Adrenal gland (tissue), 12 donors: ENCODE results near the gene CKAP4. TPM values are rescaled to one million over a fixed set of nuclear protein-coding genes. Genes with fewer than 3 reads are reported as not detected.

Experiments used
- DNase-seq, 7 donors: peaks; one replicate each; pipeline ENCODE4 v3.0.0-alpha.2; 2019 to 2020
- H3K27ac ChIP-seq, 5 donors: fragments of 200-600 bp; sonication (generic) in 4 of 5; 1 replicate in 3 of 5; 2 replicates in 2 of 5; pipeline versions ENCODE4 v1.5.1 to v1.8.0; 2016 to 2020; ENCODE audit warnings: mild to moderate bottlenecking in 1 of 5
- H3K27me3 ChIP-seq: fragments of 200-600 bp; 2 replicates; pipeline ENCODE4 v1.8.0; 2021
- H3K36me3 ChIP-seq, 2 donors: fragments of 200-600 bp; replicated peaks in 1 of 2; 1 replicate in 1 of 2; 2 replicates in 1 of 2; pipeline versions ENCODE4 v1.5.1 to v1.8.0; 2018 to 2022
- H3K4me1 ChIP-seq, 2 donors: fragments of 200-600 bp; replicated peaks in 1 of 2; 1 replicate in 1 of 2; 2 replicates in 1 of 2; pipeline versions ENCODE4 v1.5.1 to v1.8.0; 2018 to 2021
- H3K4me3 ChIP-seq, 4 donors: fragments of 200-600 bp; sonication (generic) in 3 of 4; one replicate each; pipeline ENCODE4 v1.5.1; 2016 to 2018
- H3K9me3 ChIP-seq, 3 donors: fragments of 200-600 bp; sonication (generic) in 1 of 3; replicated peaks in 1 of 3; 1 replicate in 2 of 3; 2 replicates in 1 of 3; pipeline versions ENCODE4 v1.5.1 to v1.8.0; 2016 to 2021
- POLR2A ChIP-seq, 2 donors: fragments of 450-650 bp; IDR thresholded peaks; one replicate each; pipeline ENCODE4 v1.6.1; 2017; ENCODE audit warnings: antibody characterized with exemption in 2 of 2, mild to moderate bottlenecking in 2 of 2, moderate library complexity in 1 of 2
- WGBS, 4 donors: extraction: QIAGEN DNeasy Blood & Tissue Kit in 2 of 4; methylation state at CpG; one replicate each; pipeline versions ENCODE4 v1.1.5 to v1.1.7; 2013 to 2017; 5-methylcytosine and 5-hydroxymethylcytosine counted together
- intact Hi-C, 2 donors: fragments of 100-400 bp; cut with DNase I; formaldehyde crosslinking; loops; one replicate each; pipeline versions ENCODE4 v1.14.1 to v1.15.0; 2022 to 2023
- polyA plus RNA-seq, 3 donors: library from polyadenylated mRNA; stranded (reverse); fragments of 200-250 nt in 2 of 3; fragments of 350-450 nt in 1 of 3; fragmentation: Illumina TruSeq in 1 of 3; extraction: RNeasy Lipid Tissue Mini Kit (QIAGEN cat#74804) in 1 of 3; gene quantifications; one replicate each; pipeline ENCODE4 v1.2.3, GENCODE V29; 2013 to 2014
- total RNA-seq, 9 donors: library from RNA; depleted of rRNA in 4 of 9; stranded (reverse); fragments of >200 nt in 4 of 9; fragments of 120-200 nt in 1 of 9; fragmentation: NEBNext Ultra II Directional in 1 of 9; extraction: Animal tissue kit (Norgen Biotek cat#: 25700) in 1 of 9; gene quantifications; one replicate each; pipeline versions ENCODE4 v1.1.0 to v1.2.4, GENCODE V29; 2013 to 2023
- TF ChIP-seq, protein P1 (sequence below), 6 experiments: fragments of 450-650 bp in 4 of 6; fragments of 200-600 bp in 2 of 6; sonication (generic) in 1 of 6; IDR thresholded peaks; 1 replicate in 5 of 6; 2 replicates in 1 of 6; pipeline versions ENCODE4 v1.5.1 to v1.8.0; 2016 to 2021; ENCODE audit warnings: antibody characterized with exemption in 6 of 6, mild to moderate bottlenecking in 2 of 6, moderate library complexity in 1 of 6
- donor health status: healthy with polysubstance abuse.
- donor health status: Bipolar disorder and iron deficiency.
- donor health status: DM: yes; HTN: yes; CAD: no.
- donor health status: DM: no; HTN: no; CAD: no.
- donor health status: DM: no; HTN: no; CAD: no.
- donor health status: DM: yes; HTN: yes; CAD: no.

The CKAP4 gene
- total and polyA plus RNA-seq, 12 donors = 11.0 to 101 (median 84.7) TPM

DNA sequence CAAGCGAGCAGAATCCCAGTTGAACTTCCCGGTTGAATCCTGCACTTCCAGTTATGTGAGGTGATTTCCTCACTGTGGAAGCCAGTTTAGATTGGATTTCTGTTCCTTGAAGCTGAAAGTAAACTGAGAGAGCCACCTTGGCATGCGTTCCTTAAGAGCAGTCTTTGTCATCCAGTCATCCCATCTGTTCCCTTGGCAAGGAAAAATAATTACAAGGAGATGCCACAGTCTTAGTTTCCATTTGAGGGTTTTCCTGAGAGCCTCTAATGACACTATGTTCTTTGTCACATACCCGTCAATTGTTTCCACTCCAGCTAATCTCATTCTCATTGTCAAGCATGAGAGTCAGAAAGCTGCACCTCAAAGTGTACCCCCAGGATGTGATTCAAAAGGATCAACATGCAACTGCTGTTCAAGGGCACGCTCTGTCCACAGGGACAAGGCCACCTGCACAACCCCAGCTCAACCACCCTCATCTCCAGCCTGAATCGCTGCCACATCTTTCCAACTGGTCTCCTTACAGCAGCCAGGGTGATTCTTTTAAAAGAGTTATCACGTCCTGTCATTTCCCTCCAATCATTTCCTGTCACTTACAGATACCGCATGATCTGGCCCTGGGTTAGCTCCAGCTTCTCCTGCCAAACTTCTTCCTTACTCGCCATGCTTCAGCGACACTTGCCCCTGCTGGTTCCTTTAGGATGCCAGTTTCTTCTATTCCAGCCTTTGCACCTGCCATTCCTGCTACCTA is 36.7 kb upstream of the CKAP4 start:
- H3K27me3 ChIP-seq = no peaks in the 10 kb centered on the region
- TF ChIP-seq, protein P1, sequence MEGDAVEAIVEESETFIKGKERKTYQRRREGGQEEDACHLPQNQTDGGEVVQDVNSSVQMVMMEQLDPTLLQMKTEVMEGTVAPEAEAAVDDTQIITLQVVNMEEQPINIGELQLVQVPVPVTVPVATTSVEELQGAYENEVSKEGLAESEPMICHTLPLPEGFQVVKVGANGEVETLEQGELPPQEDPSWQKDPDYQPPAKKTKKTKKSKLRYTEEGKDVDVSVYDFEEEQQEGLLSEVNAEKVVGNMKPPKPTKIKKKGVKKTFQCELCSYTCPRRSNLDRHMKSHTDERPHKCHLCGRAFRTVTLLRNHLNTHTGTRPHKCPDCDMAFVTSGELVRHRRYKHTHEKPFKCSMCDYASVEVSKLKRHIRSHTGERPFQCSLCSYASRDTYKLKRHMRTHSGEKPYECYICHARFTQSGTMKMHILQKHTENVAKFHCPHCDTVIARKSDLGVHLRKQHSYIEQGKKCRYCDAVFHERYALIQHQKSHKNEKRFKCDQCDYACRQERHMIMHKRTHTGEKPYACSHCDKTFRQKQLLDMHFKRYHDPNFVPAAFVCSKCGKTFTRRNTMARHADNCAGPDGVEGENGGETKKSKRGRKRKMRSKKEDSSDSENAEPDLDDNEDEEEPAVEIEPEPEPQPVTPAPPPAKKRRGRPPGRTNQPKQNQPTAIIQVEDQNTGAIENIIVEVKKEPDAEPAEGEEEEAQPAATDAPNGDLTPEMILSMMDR (IDR thresholded peaks at IDR 0.05) = no peak
- no peak for TF ChIP-seq POLR2A (IDR thresholded peaks at IDR 0.05)
- peak overlapping the region in 3 of 5 donors; percentile 15 to 33 (median 23) for H3K27ac ChIP-seq
- WGBS, 4 donors = 36 to 45% (median 39%) methylated on average over 10 of the region's 10 CpGs
- DNase-seq = peak in 3 of 7 donors; percentile 37 to 59 (median 39)
- peaks cover 0 to 4% of the 10 kb centered on the region in 2 donors for H3K4me1 ChIP-seq
- intact Hi-C loops = loop anchor here in 1 of 2 donors (5.0 kb wide), 1 partner anchor 57 kb away; no protein-coding TSS in a partner anchor
- no peak overlapping the region for H3K4me3 ChIP-seq
- no peaks in the 10 kb centered on the region for H3K9me3 ChIP-seq
- H3K36me3 ChIP-seq = no peaks in the 10 kb centered on the region

DNA sequence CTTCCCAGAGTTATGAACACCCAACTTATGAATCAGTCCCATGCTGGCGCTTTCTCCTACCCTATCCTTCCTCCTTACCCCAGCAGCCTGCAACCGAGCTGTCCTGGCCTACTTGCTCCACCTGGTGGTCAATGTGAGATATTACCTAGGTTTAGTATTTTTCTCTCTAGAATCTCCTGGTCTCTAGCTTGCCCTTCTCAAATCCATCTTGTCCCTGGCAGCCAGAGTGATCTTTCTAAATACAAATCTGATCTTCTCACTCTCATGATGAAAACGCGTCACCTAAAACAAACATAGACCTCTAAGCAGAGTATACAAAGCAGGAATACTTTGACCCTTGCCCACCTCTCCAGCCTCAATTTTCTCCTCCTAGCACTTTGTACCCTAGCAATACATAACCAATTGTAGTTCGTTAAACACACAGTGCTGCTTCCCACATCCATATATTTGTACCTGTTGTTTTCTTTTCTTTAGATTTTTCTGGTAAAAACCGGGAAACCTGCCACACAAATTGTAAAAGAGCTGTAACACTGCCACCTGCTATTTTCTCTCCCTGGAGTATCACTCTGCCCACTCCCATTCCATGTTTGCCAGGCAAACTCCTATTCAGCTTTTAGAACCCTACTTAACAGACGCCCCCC is 34.8 kb upstream of the CKAP4 start:
- 19 to 27% (median 25%) methylated on average over 7 of the region's 7 CpGs for WGBS, 4 donors
- Histone ChIP-seq H3K36me3 (no peaks in the 10 kb centered on the region), H3K4me1 (no peaks in the 10 kb centered on the region), H3K9me3 (no peaks in the 10 kb centered on the region), H3K4me3 (no peak overlapping the region), H3K27me3 (no peaks in the 10 kb centered on the region), H3K27ac (no peak overlapping the region)
- no peak for TF ChIP-seq POLR2A (IDR thresholded peaks at IDR 0.05)
- TF ChIP-seq, protein P1 (IDR thresholded peaks at IDR 0.05) = peak; percentile 77 to 88 (median 82)
- intact Hi-C loops = loop anchor here in 1 of 2 donors (5.0 kb wide), 1 partner anchor 55 kb away; no protein-coding TSS in a partner anchor
- peak; percentile 53 to 75 (median 69) for DNase-seq

DNA sequence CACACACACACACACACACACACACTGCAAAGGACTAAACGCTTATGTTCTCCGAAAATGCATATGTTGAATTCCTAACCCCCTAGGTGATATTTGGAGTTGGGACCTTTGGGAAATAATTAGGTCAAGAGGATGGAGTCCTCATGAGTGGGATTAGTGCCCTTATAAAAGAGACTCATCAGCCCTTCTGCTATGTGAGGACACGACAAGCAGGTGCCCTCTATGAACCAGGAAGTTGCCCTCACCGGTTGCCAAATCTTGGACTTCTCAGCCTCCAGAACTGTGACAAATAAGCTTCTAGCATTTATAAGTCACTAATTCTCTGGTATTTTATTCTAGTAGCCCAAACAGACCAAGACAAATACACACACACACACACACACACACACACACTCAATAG is 34.0 kb upstream of the CKAP4 start:
- TF ChIP-seq, protein P1 (IDR thresholded peaks at IDR 0.05) = no peak
- no peak for TF ChIP-seq POLR2A (IDR thresholded peaks at IDR 0.05)
- Histone ChIP-seq H3K27me3 (no peaks in the 10 kb centered on the region), H3K4me1 (no peaks in the 10 kb centered on the region), H3K36me3 (no peaks in the 10 kb centered on the region), H3K4me3 (no peak overlapping the region), H3K27ac (no peak overlapping the region), H3K9me3 (no peaks in the 10 kb centered on the region)
- no peak for DNase-seq
- 91 to 94% (median 93%) methylated on average over 4 of the region's 4 CpGs for WGBS, 4 donors
- intact Hi-C loops = loop anchor here in 1 of 2 donors (5.0 kb wide), 1 partner anchor 55 kb away; no protein-coding TSS in a partner anchor

DNA sequence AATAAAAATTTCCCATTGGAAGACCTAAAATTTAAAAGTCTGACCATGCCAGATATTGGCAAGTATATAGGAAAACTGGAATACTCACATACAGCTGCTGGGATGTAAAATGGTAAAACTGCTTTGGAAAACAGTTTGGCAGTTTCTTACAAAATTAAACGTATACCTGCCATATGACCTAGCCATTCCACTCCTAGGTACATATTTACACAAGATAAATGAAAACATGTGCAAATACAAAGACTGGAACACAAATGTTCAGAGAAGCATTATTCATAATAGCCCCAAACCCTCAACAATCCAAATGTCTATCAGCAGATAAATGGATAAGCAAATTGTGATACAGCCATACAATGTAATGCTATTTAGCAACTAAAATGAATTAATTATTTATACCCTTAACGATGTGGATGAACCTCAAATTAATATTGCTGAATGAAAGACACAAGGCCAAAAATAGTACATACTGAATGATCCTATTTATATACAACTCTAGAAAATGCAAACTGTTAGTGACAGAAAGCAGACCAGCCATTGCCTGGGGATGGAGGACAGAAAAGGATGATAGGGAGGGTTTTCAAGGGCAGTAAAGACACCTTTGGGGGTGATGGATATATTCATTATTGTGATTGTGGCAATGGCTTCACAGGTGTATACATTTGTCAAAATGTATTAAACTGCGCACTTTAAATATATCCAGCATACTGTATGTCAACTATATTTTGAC is 33.4 kb upstream of the CKAP4 start:
- no peaks in the 10 kb centered on the region for H3K4me1 ChIP-seq
- intact Hi-C loops = loop anchor here in 1 of 2 donors (5.0 kb wide), 1 partner anchor 54 kb away; no protein-coding TSS in a partner anchor
- H3K27ac ChIP-seq = no peak overlapping the region
- DNase-seq = no peak
- H3K4me3 ChIP-seq = no peak overlapping the region
- no peaks in the 10 kb centered on the region for H3K27me3 ChIP-seq
- no peaks in the 10 kb centered on the region for H3K9me3 ChIP-seq
- H3K36me3 ChIP-seq = no peaks in the 10 kb centered on the region
- TF ChIP-seq, protein P1 (IDR thresholded peaks at IDR 0.05) = no peak
- no peak for TF ChIP-seq POLR2A (IDR thresholded peaks at IDR 0.05)
- WGBS, 4 donors = 57 to 89% (median 78%) methylated on average over 3 of the region's 3 CpGs
